ENCODE data around the gene ZBED5.
"Not testable (repeated sequence)": the region's sequence is repeated elsewhere in the genome, so short reads cannot be mapped to it uniquely, and the experiment has no call there.

ZBED5 gene

GRCh38 chr11:10857709-10858438, at the start of gene ZBED5:
TSS of gene ZBED5 (minus strand) at chr11:10858053. CDS start at chr11:10854945, 3,108 bp downstream.
- DNase-seq, result peak; percentile 98

GRCh38 chr11:10906521-10906920, 48.7 kb upstream of the ZBED5 start:
- DNase-seq, result peak; percentile 74

- peak; percentile 19 for DNase-seq
Observed at GRCh38 chr11:10902301-10903063, 44.6 kb upstream of the ZBED5 start.

GRCh38 chr11:10900681-10901415, 43.0 kb upstream of the ZBED5 start:
- DNase-seq, result peak; percentile 59

- peak; percentile 85 for DNase-seq
Observed at GRCh38 chr11:10899121-10899830, 41.4 kb upstream of the ZBED5 start.

- no peak for DNase-seq
Observed at GRCh38 chr11:10898763-10899025, 40.8 kb upstream of the ZBED5 start.

- DNase-seq, result no peak
Observed at GRCh38 chr11:10898003-10898762, 40.3 kb upstream of the ZBED5 start.

GRCh38 chr11:10897150-10897549, 39.3 kb upstream of the ZBED5 start:
- DNase-seq, result no peak

GRCh38 chr11:10896493-10896892, 38.6 kb upstream of the ZBED5 start:
- no peak for DNase-seq

- no peak for DNase-seq
Observed at GRCh38 chr11:10895285-10895684, 37.4 kb upstream of the ZBED5 start.

GRCh38 chr11:10894666-10895065, 36.8 kb upstream of the ZBED5 start:
- no peak for DNase-seq

- DNase-seq, result peak; percentile 85
Observed at GRCh38 chr11:10893714-10894151, 35.9 kb upstream of the ZBED5 start.

- DNase-seq, result no peak
Observed at GRCh38 chr11:10892250-10892649, 34.4 kb upstream of the ZBED5 start.

GRCh38 chr11:10891151-10891720, 33.4 kb upstream of the ZBED5 start:
- DNase-seq, result no peak

- DNase-seq, result not testable (repeated sequence)
Observed at GRCh38 chr11:10890083-10890482, 32.2 kb upstream of the ZBED5 start.

GRCh38 chr11:10887307-10887706, 29.5 kb upstream of the ZBED5 start:
- DNase-seq, result no peak

GRCh38 chr11:10886652-10887250, 28.9 kb upstream of the ZBED5 start:
- DNase-seq, result no peak

GRCh38 chr11:10885703-10886363, 28.0 kb upstream of the ZBED5 start:
- peak; percentile 18 for DNase-seq

GRCh38 chr11:10884292-10884691, 26.4 kb upstream of the ZBED5 start:
- DNase-seq, result not testable (repeated sequence)

GRCh38 chr11:10881892-10882291, 24.0 kb upstream of the ZBED5 start:
- DNase-seq, result no peak

All from HCEC 1CT (cell line).